K562 (cell line): ENCODE measurements around the gene IFT81.

ENCODE experiments used
- CBX2 ChIP-seq: fragments of 200-600 bp; sonication (generic); IDR thresholded peaks from one replicate; pipeline ENCODE4 v1.6.1; 2012; ENCODE audit warnings: mild to moderate bottlenecking, low read length, inconsistent platforms; ENCODE audit not compliant: insufficient read depth, poor library complexity, severe bottlenecking
- CTCF ChIP-seq, 3 experiments: IDR thresholded peaks in 2 of 3; conservative IDR thresholded peaks in 1 of 3; 2 replicates each; pipeline ENCODE4 v1.5.1; 2011 to 2012; ENCODE audit warnings: low read length in 3 of 3, mild to moderate bottlenecking in 3 of 3, control low read depth in 2 of 3, improper control_type of control experiment in 1 of 3, inconsistent platforms in 1 of 3, low read depth in 1 of 3, mixed read lengths in 1 of 3, moderate library complexity in 1 of 3; ENCODE audit not compliant: insufficient read depth in 2 of 3
- KAT2B ChIP-seq: IDR thresholded peaks from one replicate; pipeline ENCODE4 v1.6.1; 2012; ENCODE audit warnings: low read depth, mild to moderate bottlenecking, control low read depth, inconsistent platforms, low read length, moderate library complexity
- POLR2A ChIP-seq: fragments of 450-650 bp; conservative IDR thresholded peaks from 2 replicates; pipeline ENCODE4 v1.6.1; 2016
- POLR2B ChIP-seq: fragments of 450-650 bp; IDR thresholded peaks from 2 replicates; pipeline ENCODE4 v1.6.1; 2018; ENCODE audit warnings: low read depth; ENCODE audit not compliant: partially characterized antibody

DNA sequence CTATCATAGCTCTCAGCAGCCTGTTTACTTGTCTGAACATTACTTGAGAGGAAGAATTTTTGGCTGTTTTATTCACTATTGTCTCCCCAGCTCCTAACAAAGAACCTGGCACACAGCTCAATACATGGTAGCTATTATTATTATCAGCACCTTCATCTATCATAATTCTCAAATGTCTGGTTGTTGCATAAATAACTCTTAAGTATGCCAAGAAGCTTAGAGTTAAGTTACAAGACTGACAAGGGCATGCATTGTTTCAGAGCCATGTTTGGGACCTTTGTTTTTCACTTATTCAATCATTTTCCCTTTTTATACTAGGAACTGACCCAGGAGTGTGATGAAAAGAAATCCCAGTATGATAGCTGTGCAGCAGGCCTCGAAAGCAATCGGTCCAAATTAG is 79.4 kb downstream of the IFT81 start:
- TF ChIP-seq CTCF (IDR thresholded peaks at IDR 0.05 in 2 of 3, conservative IDR thresholded peaks at IDR 0.05 in 1 of 3; ENCODE audit: insufficient read depth in 2 of 3, low read depth in 1 of 3, low read length in 3 of 3) (no peak), KAT2B (no peak), CBX2 (no peak), POLR2A (no peak), POLR2B (no peak)
